Endothelial cell of umbilical vein (primary cell): ENCODE measurements around the gene FAM209B. TPM values are rescaled to one million over a fixed set of nuclear protein-coding genes. Genes with fewer than 3 reads are reported as not detected.

Experiments
- BruUV-seq: library from RNA; stranded (reverse); fragments of 400-500 nt; replicated peaks from 2 replicates; lab custom pipeline; 2021; lab: Mats Ljungman, UMichigan
- CTCF ChIA-PET: fragments of 300-600, 350-600 bp; sonication (Branson Sonifier 250); formaldehyde crosslinking; loops from one replicate; lab custom pipeline; 2021; ENCODE audit warnings: antibody characterized with exemption, inconsistent platforms; lab: Charles Lee
- POLR2A ChIA-PET: fragments of 300-600, 350-600 bp; sonication (Branson Sonifier 250); formaldehyde crosslinking; loops from one replicate; lab custom pipeline; 2021; ENCODE audit warnings: antibody characterized with exemption, inconsistent platforms; lab: Charles Lee
- DNase-seq: peaks from one replicate; pipeline ENCODE4 v3.0.0-alpha.2; 2011; ENCODE audit warnings: low read depth, low spot score
- FAIRE-seq: peaks from 2 replicates; lab custom pipeline; 2011; peaks lifted over from hg19 to GRCh38; lab: Jason Lieb, UNC
- H2AFZ ChIP-seq: 2 replicates; pipeline ENCODE4 v1.6.0; 2012; ENCODE audit warnings: low read depth, low read length, control low read depth, inconsistent platforms
- H3K27ac ChIP-seq: 2 replicates; pipeline ENCODE4 v1.5.1; 2011; ENCODE audit warnings: low read depth, mild to moderate bottlenecking, control low read depth, low read length, moderate library complexity; ENCODE audit not compliant: insufficient read depth
- H3K27me3 ChIP-seq, 2 experiments: 2 replicates each; pipeline versions ENCODE4 v1.6.0 to v1.6.1; 2011; ENCODE audit warnings: low read length in 2 of 2, mixed read lengths in 1 of 2; ENCODE audit not compliant: control insufficient read depth in 2 of 2, insufficient read depth in 2 of 2
- H3K36me3 ChIP-seq, 2 experiments: 2 replicates in 1 of 2; 3 replicates in 1 of 2; pipeline ENCODE4 v1.5.1; 2011; ENCODE audit warnings: low read length in 2 of 2, mild to moderate bottlenecking in 1 of 2, moderate library complexity in 1 of 2; ENCODE audit not compliant: control insufficient read depth in 2 of 2, insufficient read depth in 2 of 2; ENCODE audit errors: extremely low read depth in 1 of 2
- H3K4me1 ChIP-seq: 3 replicates; pipeline ENCODE4 v1.5.1; 2011; ENCODE audit warnings: mild to moderate bottlenecking, low read length; ENCODE audit not compliant: control insufficient read depth, insufficient read depth; ENCODE audit errors: extremely low read depth
- H3K4me2 ChIP-seq: 2 replicates; pipeline ENCODE4 v1.6.1; 2011; ENCODE audit warnings: low read length, control low read depth, mixed read lengths; ENCODE audit not compliant: insufficient read depth
- H3K4me3 ChIP-seq, 3 experiments: fragments of 200-600 bp in 1 of 3; sonication (generic), shearing (Covaris generic) in 1 of 3; replicated peaks in 1 of 3; 2 replicates each; pipeline ENCODE4 v1.5.1; 2011 to 2016; ENCODE audit warnings: control low read depth in 3 of 3, low read length in 3 of 3, mild to moderate bottlenecking in 2 of 3, inconsistent platforms in 1 of 3, low read depth in 1 of 3, moderate library complexity in 1 of 3; ENCODE audit not compliant: insufficient read depth in 1 of 3
- H3K79me2 ChIP-seq: 2 replicates; pipeline ENCODE4 v1.6.0; 2012; ENCODE audit warnings: low read length, inconsistent platforms; ENCODE audit not compliant: control insufficient read depth, insufficient read depth
- H3K9ac ChIP-seq: replicated peaks from 2 replicates; pipeline ENCODE3; 2011; ENCODE audit warnings: low read length, control low read depth; ENCODE audit not compliant: insufficient read depth; ENCODE audit errors: extremely low read depth
- H3K9me1 ChIP-seq: replicated peaks from 3 replicates; pipeline ENCODE4 v1.6.0; 2011; ENCODE audit warnings: mild to moderate bottlenecking, low read length; ENCODE audit not compliant: control insufficient read depth, insufficient read depth; ENCODE audit errors: extremely low read depth
- H3K9me3 ChIP-seq: replicated peaks from 2 replicates; pipeline ENCODE4 v1.5.1; 2012; ENCODE audit warnings: low read length, inconsistent platforms; ENCODE audit not compliant: control insufficient read depth, insufficient read depth
- H4K20me1 ChIP-seq: replicated peaks from 2 replicates; pipeline ENCODE3; 2011; ENCODE audit warnings: mild to moderate bottlenecking, low read length; ENCODE audit not compliant: control insufficient read depth, insufficient read depth; ENCODE audit errors: extremely low read depth
- EZH2 ChIP-seq: IDR thresholded peaks from 2 replicates; pipeline ENCODE4 v1.6.1; 2012; ENCODE audit warnings: borderline replicate concordance, low read depth, mild to moderate bottlenecking, moderate library complexity, low read length, inconsistent platforms; ENCODE audit not compliant: severe bottlenecking
- FOS ChIP-seq: IDR thresholded peaks from 2 replicates; pipeline ENCODE4 v1.6.1; 2011; ENCODE audit warnings: mild to moderate bottlenecking, low read length, moderate library complexity, borderline replicate concordance; ENCODE audit not compliant: insufficient read depth
- GATA2 ChIP-seq: IDR thresholded peaks from 2 replicates; pipeline ENCODE4 v1.7.0; 2011; ENCODE audit warnings: low read depth, mild to moderate bottlenecking, moderate library complexity, mixed read lengths, low read length; ENCODE audit not compliant: insufficient read length, insufficient read depth
- JUN ChIP-seq: IDR thresholded peaks from 2 replicates; pipeline ENCODE4 v1.6.1; 2011; ENCODE audit warnings: borderline replicate concordance, low read depth; ENCODE audit not compliant: insufficient read length, insufficient read depth
- MYC ChIP-seq: IDR thresholded peaks from one replicate; pipeline ENCODE4 v1.6.1; 2011; ENCODE audit warnings: mild to moderate bottlenecking, low read depth, low read length
- POLR2A ChIP-seq: IDR thresholded peaks from 2 replicates; pipeline ENCODE4 v1.6.1; 2012; ENCODE audit warnings: low read depth, mild to moderate bottlenecking, control low read depth, low read length
- POLR2AphosphoS5 ChIP-seq: IDR thresholded peaks from 2 replicates; pipeline ENCODE4 v1.6.1; 2012; ENCODE audit warnings: low read depth, mild to moderate bottlenecking, control low read depth, low read length, moderate library complexity; ENCODE audit not compliant: insufficient read depth
- dilution Hi-C: fragments of 300-500 bp; cut with MboI; formaldehyde crosslinking; loops from one replicate; pipeline ENCODE4 v1.15.0; 2019; ENCODE audit warnings: low sequenced_read_pairs; ENCODE audit not compliant: extremely low pct_ligation_motif_present
- intact Hi-C: fragments of 100-400 bp; cut with micrococcal nuclease; formaldehyde crosslinking; loops from one replicate; pipeline ENCODE4 v1.10.0; 2022
- polyA plus RNA-seq, 4 experiments: library from polyadenylated mRNA; depleted of rRNA in 3 of 4; stranded (reverse) in 3 of 4; unstranded in 1 of 4; fragments of >200 nt; gene quantifications; 2 replicates each; pipeline versions ENCODE4 v1.2.1 to v1.2.3, GENCODE V29; 2011 to 2012; ENCODE audit warnings: missing spikeins in 1 of 4
- total RNA-seq: library from RNA; stranded (reverse); gene quantifications from 2 replicates; pipeline ENCODE4 v1.2.3, GENCODE V29; 2021
- TF ChIP-seq, protein P1 (sequence below): IDR thresholded peaks from 2 replicates; pipeline ENCODE4 v1.6.1; 2011; ENCODE audit not compliant: insufficient read depth, insufficient read length
- TF ChIP-seq, protein P2 (sequence below), 2 donors: IDR thresholded peaks; 1 replicate in 1 of 2; 2 replicates in 1 of 2; pipeline ENCODE4 v1.5.1; 2011; ENCODE audit warnings: low read length in 2 of 2, mild to moderate bottlenecking in 2 of 2, moderate library complexity in 2 of 2, control low read depth in 1 of 2, inconsistent platforms in 1 of 2, low read depth in 1 of 2; ENCODE audit not compliant: insufficient read depth in 1 of 2; ENCODE audit errors: extremely low read depth in 1 of 2

The FAM209B gene
- total and polyA plus RNA-seq, 2 donors (not counting 3 experiments of a cell fraction or from before 2014, with no cell fraction given): 0.22 TPM; not detected in 1

- no peaks in the 10 kb centered on the region for H3K4me1 ChIP-seq
- H3K79me2 ChIP-seq: no peaks in the 10 kb centered on the region
- dilution Hi-C loops: no loop called here
- POLR2A ChIA-PET: no interaction called here
- H3K9me1 ChIP-seq: no peaks in the 10 kb centered on the region
- BruUV-seq: TSS peak; percentile 63
- FAIRE-seq: no peak
- H3K36me3 ChIP-seq: peaks cover 11 to 39% of the 10 kb centered on the region in 2 experiments
- no peak overlapping the region for H3K4me3 ChIP-seq
- TF ChIP-seq JUN (no peak), FOS (no peak), POLR2AphosphoS5 (no peak), MYC (no peak), EZH2 (no peak), POLR2A (no peak), GATA2 (no peak)
- TF ChIP-seq, protein P1, sequence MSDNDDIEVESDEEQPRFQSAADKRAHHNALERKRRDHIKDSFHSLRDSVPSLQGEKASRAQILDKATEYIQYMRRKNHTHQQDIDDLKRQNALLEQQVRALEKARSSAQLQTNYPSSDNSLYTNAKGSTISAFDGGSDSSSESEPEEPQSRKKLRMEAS: no peak
- TF ChIP-seq, protein P2, sequence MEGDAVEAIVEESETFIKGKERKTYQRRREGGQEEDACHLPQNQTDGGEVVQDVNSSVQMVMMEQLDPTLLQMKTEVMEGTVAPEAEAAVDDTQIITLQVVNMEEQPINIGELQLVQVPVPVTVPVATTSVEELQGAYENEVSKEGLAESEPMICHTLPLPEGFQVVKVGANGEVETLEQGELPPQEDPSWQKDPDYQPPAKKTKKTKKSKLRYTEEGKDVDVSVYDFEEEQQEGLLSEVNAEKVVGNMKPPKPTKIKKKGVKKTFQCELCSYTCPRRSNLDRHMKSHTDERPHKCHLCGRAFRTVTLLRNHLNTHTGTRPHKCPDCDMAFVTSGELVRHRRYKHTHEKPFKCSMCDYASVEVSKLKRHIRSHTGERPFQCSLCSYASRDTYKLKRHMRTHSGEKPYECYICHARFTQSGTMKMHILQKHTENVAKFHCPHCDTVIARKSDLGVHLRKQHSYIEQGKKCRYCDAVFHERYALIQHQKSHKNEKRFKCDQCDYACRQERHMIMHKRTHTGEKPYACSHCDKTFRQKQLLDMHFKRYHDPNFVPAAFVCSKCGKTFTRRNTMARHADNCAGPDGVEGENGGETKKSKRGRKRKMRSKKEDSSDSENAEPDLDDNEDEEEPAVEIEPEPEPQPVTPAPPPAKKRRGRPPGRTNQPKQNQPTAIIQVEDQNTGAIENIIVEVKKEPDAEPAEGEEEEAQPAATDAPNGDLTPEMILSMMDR (IDR thresholded peaks at IDR 0.05; ENCODE audit: extremely low read depth in 1 of 2, insufficient read depth in 1 of 2, low read depth in 1 of 2, low read length in 2 of 2): no peak
- no peaks in the 10 kb centered on the region for H4K20me1 ChIP-seq
- intact Hi-C loops: no loop called here
- H2AFZ ChIP-seq: no peak overlapping the region
- no peak for DNase-seq
- H3K9me3 ChIP-seq: no peaks in the 10 kb centered on the region
- no peak overlapping the region for H3K4me2 ChIP-seq
- CTCF ChIA-PET: no interaction called here
- no peak overlapping the region for H3K27ac ChIP-seq
- no peaks in the 10 kb centered on the region for H3K27me3 ChIP-seq
- H3K9ac ChIP-seq: no peak overlapping the region
Observed at GRCh38 chr20:56518126-56518525, 14.9 kb upstream of the FAM209B start.
